ENCODE results near the gene FOXI1.

GRCh38 chr5:170082701-170083100 lies 23.0 kb upstream of the FOXI1 start:
- TF ChIP-seq ZNF274 (IDR thresholded peaks at IDR 0.05; ENCODE audit: low read depth, low read length): no peak
- TF ChIP-seq MAX (IDR thresholded peaks at IDR 0.05): no peak
- no peak for TF ChIP-seq CTCF (IDR thresholded peaks at IDR 0.05 in 2 of 3, conservative IDR thresholded peaks at IDR 0.05 in 1 of 3; ENCODE audit: borderline replicate concordance in 1 of 3, insufficient read depth in 1 of 3, low read depth in 2 of 3, low read length in 2 of 3)
- no peak for TF ChIP-seq POLR2A (IDR thresholded peaks at IDR 0.05; ENCODE audit: borderline replicate concordance, extremely low read depth, insufficient read depth, insufficient read length)

All from HCT116 (cell line).